ENCODE results near the gene CPNE6.
A peak's percentile ranks its signal among the peaks of the same experiment; 100 is the strongest.

Gene CPNE6

GRCh38 chr14:24072881-24073877 lies 1.8 kb downstream of the CPNE6 start:
- Histone ChIP-seq H3K4me3 (ENCODE audit: low read length) (no peak overlapping the region), H3K9me3 (ENCODE audit: control insufficient read depth, low read depth, low read length) (no peaks in the 10 kb centered on the region)

GRCh38 chr14:24074625-24075484 lies 3.5 kb downstream of the CPNE6 start:
- H3K4me1 ChIP-seq (ENCODE audit: control insufficient read depth, low read depth, low read length): peaks cover 5% of the 10 kb centered on the region
- no peaks in the 10 kb centered on the region for H3K27me3 ChIP-seq (ENCODE audit: control insufficient read depth, insufficient read depth, low read length)
- H3K9ac ChIP-seq (ENCODE audit: low read length): no peak overlapping the region
- H3K36me3 ChIP-seq (ENCODE audit: control insufficient read depth, low read depth, low read length): no peaks in the 10 kb centered on the region
- no peaks in the 10 kb centered on the region for H3K9me3 ChIP-seq (ENCODE audit: control insufficient read depth, low read depth, low read length)
- no peak overlapping the region for H3K27ac ChIP-seq (ENCODE audit: low read length)
- no peak overlapping the region for H3K4me3 ChIP-seq (ENCODE audit: low read length)

More at GRCh38 chr14:24072881-24073877, 1.8 kb downstream of the CPNE6 start:
- H3K27me3 ChIP-seq (ENCODE audit: control insufficient read depth, insufficient read depth, low read length): no peaks in the 10 kb centered on the region
- H3K9ac ChIP-seq (ENCODE audit: low read length): no peak overlapping the region
- no peaks in the 10 kb centered on the region for H3K36me3 ChIP-seq (ENCODE audit: control insufficient read depth, low read depth, low read length)
- H3K4me1 ChIP-seq (ENCODE audit: control insufficient read depth, low read depth, low read length): no peaks in the 10 kb centered on the region
- no peak overlapping the region for H3K27ac ChIP-seq (ENCODE audit: low read length)

- H3K4me3 ChIP-seq (ENCODE audit: low read length): no peak overlapping the region
- H3K9ac ChIP-seq (ENCODE audit: low read length): no peak overlapping the region
- no peaks in the 10 kb centered on the region for H3K36me3 ChIP-seq (ENCODE audit: control insufficient read depth, low read depth, low read length)
Observed at GRCh38 chr14:24075485-24076301, 4.3 kb downstream of the CPNE6 start.

DNA sequence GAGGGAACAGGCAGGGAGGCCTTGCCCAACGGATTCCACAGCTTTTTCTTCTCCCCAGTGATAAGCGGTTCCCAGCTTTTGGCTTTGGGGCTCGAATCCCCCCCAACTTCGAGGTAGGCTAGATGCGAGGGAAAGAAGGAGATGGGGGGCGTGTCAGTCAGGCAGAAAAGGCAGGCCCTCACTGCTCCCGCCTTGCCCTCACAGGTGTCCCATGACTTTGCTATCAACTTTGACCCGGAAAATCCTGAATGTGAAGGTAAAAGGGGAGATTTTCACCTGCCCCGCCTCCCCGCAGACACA lies 4.9 kb downstream of the CPNE6 start:
- H3K27me3 ChIP-seq (ENCODE audit: control insufficient read depth, insufficient read depth, low read length): no peaks in the 10 kb centered on the region
- no peak overlapping the region for H3K4me3 ChIP-seq (ENCODE audit: low read length)
- no peaks in the 10 kb centered on the region for H3K9me3 ChIP-seq (ENCODE audit: control insufficient read depth, low read depth, low read length)
- no peaks in the 10 kb centered on the region for H3K36me3 ChIP-seq (ENCODE audit: control insufficient read depth, low read depth, low read length)
- H3K4me1 ChIP-seq (ENCODE audit: control insufficient read depth, low read depth, low read length): peaks cover 16% of the 10 kb centered on the region
- H3K27ac ChIP-seq (ENCODE audit: low read length): no peak overlapping the region
- H3K9ac ChIP-seq (ENCODE audit: low read length): no peak overlapping the region

More at GRCh38 chr14:24075485-24076301, 4.3 kb downstream of the CPNE6 start:
- no peaks in the 10 kb centered on the region for H3K27me3 ChIP-seq (ENCODE audit: control insufficient read depth, insufficient read depth, low read length)
- H3K4me1 ChIP-seq (ENCODE audit: control insufficient read depth, low read depth, low read length): peaks cover 14% of the 10 kb centered on the region
- H3K27ac ChIP-seq (ENCODE audit: low read length): no peak overlapping the region
- H3K9me3 ChIP-seq (ENCODE audit: control insufficient read depth, low read depth, low read length): no peaks in the 10 kb centered on the region

DNA sequence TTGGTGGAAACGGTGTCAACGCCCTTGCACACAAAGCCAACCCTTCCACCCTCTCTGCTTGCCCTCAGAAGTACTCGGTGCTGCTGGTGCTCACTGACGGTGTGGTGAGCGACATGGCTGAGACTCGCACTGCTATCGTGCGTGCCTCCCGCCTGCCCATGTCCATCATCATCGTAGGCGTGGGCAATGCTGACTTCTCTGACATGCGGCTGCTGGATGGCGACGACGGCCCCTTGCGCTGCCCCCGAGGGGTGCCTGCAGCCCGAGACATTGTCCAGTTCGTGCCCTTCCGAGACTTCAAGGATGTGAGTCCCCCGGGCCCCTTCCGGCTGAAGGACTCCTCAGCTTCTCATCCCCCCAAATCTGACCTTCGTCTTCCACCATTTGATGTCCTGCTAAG lies 5.7 kb downstream of the CPNE6 start:
- Histone ChIP-seq H3K27me3 (ENCODE audit: control insufficient read depth, insufficient read depth, low read length) (peaks cover 5% of the 10 kb centered on the region), H3K4me3 (ENCODE audit: low read length) (no peak overlapping the region), H3K27ac (ENCODE audit: low read length) (no peak overlapping the region), H3K9ac (ENCODE audit: low read length) (no peak overlapping the region), H3K9me3 (ENCODE audit: control insufficient read depth, low read depth, low read length) (no peaks in the 10 kb centered on the region), H3K4me1 (ENCODE audit: control insufficient read depth, low read depth, low read length) (peaks cover 16% of the 10 kb centered on the region), H3K36me3 (ENCODE audit: control insufficient read depth, low read depth, low read length) (no peaks in the 10 kb centered on the region)

DNA sequence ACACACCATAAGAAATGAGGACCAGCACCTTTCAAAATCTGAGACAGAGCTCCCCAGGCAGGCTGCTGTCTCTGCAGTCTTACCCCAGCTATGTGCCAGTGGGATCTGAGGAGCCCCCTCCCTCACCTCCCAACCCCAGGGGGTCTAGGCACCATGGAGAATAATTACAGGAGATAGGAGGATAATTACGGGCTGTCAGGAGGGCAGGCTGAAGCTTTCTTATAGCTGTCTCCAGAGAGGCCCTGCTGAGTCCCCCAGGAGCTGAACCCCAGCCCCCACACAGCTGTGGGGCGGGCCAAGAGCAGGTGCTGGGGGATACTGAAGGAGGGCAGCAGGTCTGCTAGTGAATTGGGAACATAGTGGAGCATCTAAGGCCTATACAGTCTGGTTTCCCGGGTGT lies 6.8 kb downstream of the CPNE6 start:
- Histone ChIP-seq H3K27ac (ENCODE audit: low read length) (no peak overlapping the region), H3K36me3 (ENCODE audit: control insufficient read depth, low read depth, low read length) (no peaks in the 10 kb centered on the region), H3K4me1 (ENCODE audit: control insufficient read depth, low read depth, low read length) (peaks cover 16% of the 10 kb centered on the region), H3K9ac (ENCODE audit: low read length) (no peak overlapping the region), H3K27me3 (ENCODE audit: control insufficient read depth, insufficient read depth, low read length) (peaks cover 15% of the 10 kb centered on the region), H3K4me3 (ENCODE audit: low read length) (no peak overlapping the region), H3K9me3 (ENCODE audit: control insufficient read depth, low read depth, low read length) (no peaks in the 10 kb centered on the region)

GRCh38 chr14:24079491-24080141 lies 8.3 kb downstream of the CPNE6 start:
- H3K9ac ChIP-seq (ENCODE audit: low read length): no peak overlapping the region
- H3K4me3 ChIP-seq (ENCODE audit: low read length): peak overlapping the region; percentile 70
- peaks cover 16% of the 10 kb centered on the region for H3K4me1 ChIP-seq (ENCODE audit: control insufficient read depth, low read depth, low read length)
- H3K27ac ChIP-seq (ENCODE audit: low read length): no peak overlapping the region
- H3K27me3 ChIP-seq (ENCODE audit: control insufficient read depth, insufficient read depth, low read length): peaks cover 22% of the 10 kb centered on the region
- no peaks in the 10 kb centered on the region for H3K9me3 ChIP-seq (ENCODE audit: control insufficient read depth, low read depth, low read length)
- no peaks in the 10 kb centered on the region for H3K36me3 ChIP-seq (ENCODE audit: control insufficient read depth, low read depth, low read length)

DNA sequence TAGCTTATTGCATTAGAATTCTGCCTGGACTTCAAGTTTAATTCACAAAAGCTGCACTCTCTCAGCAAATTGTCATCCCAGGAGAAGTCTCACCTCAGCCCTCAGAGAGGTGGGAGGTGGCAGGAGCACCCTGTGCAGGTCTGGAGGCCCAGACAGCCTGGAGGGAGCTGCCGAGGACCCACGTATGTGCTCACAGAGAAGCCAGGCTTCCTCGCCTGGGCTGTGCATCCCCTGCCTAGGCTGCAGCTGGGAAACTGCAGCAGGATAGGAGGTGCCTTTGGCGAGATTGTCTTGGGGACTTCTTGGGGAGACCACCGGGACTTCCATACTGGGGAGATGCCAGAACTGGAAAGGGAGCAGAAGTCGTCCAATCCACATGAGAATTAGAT lies 8.8 kb downstream of the CPNE6 start:
- Histone ChIP-seq H3K27ac (ENCODE audit: low read length) (no peak overlapping the region), H3K4me1 (ENCODE audit: control insufficient read depth, low read depth, low read length) (peaks cover 16% of the 10 kb centered on the region), H3K36me3 (ENCODE audit: control insufficient read depth, low read depth, low read length) (no peaks in the 10 kb centered on the region), H3K4me3 (ENCODE audit: low read length) (peak overlapping the region; percentile 70), H3K9me3 (ENCODE audit: control insufficient read depth, low read depth, low read length) (no peaks in the 10 kb centered on the region), H3K27me3 (ENCODE audit: control insufficient read depth, insufficient read depth, low read length) (peaks cover 22% of the 10 kb centered on the region), H3K9ac (ENCODE audit: low read length) (no peak overlapping the region)

GRCh38 chr14:24080888-24081738 lies 9.8 kb downstream of the CPNE6 start:
- peak overlapping the region; percentile 70 for H3K4me3 ChIP-seq (ENCODE audit: low read length)
- H3K9ac ChIP-seq (ENCODE audit: low read length): peak overlapping the region; percentile 47
- H3K36me3 ChIP-seq (ENCODE audit: control insufficient read depth, low read depth, low read length): no peaks in the 10 kb centered on the region
- peaks cover 22% of the 10 kb centered on the region for H3K27me3 ChIP-seq (ENCODE audit: control insufficient read depth, insufficient read depth, low read length)
- H3K9me3 ChIP-seq (ENCODE audit: control insufficient read depth, low read depth, low read length): no peaks in the 10 kb centered on the region
- no peak overlapping the region for H3K27ac ChIP-seq (ENCODE audit: low read length)
- H3K4me1 ChIP-seq (ENCODE audit: control insufficient read depth, low read depth, low read length): peaks cover 16% of the 10 kb centered on the region

DNA sequence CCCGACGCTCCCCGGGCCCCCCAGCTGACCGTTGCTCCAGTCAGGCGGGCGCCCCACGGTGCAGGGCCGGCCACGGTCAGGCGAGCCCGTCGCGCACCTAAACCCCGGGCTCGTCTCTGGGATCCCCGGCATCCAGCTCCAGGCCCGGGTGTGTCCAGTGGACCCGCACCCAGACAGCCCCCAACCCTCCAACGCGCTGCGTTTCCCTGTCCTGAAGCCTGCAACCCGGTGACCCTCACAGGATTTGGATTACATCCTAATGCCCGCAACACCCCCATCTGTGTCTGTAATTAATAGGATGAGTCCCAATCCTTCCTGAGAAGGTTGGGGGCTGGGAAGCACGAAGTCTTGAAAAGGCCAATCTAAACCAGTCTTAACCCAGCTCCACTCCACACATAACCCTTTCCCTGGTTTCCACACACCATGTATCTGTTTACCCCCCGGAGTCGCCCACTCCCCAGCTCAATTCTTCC lies 10.4 kb downstream of the CPNE6 start:
- no peaks in the 10 kb centered on the region for H3K9me3 ChIP-seq (ENCODE audit: control insufficient read depth, low read depth, low read length)
- peak overlapping the region; percentile 47 for H3K9ac ChIP-seq (ENCODE audit: low read length)
- no peaks in the 10 kb centered on the region for H3K36me3 ChIP-seq (ENCODE audit: control insufficient read depth, low read depth, low read length)
- peaks cover 22% of the 10 kb centered on the region for H3K27me3 ChIP-seq (ENCODE audit: control insufficient read depth, insufficient read depth, low read length)
- peaks cover 16% of the 10 kb centered on the region for H3K4me1 ChIP-seq (ENCODE audit: control insufficient read depth, low read depth, low read length)
- no peak overlapping the region for H3K27ac ChIP-seq (ENCODE audit: low read length)
- H3K4me3 ChIP-seq (ENCODE audit: low read length): peak overlapping the region; percentile 70

Data from iPS-18a (cell line).